ENCODE results near the gene LARGE2. TPM values are rescaled to one million over a fixed set of nuclear protein-coding genes. Genes with fewer than 3 reads are reported as not detected.

LARGE2 gene
- total and polyA plus RNA-seq, 2 experiments from 2014 or later: not detected

DNA sequence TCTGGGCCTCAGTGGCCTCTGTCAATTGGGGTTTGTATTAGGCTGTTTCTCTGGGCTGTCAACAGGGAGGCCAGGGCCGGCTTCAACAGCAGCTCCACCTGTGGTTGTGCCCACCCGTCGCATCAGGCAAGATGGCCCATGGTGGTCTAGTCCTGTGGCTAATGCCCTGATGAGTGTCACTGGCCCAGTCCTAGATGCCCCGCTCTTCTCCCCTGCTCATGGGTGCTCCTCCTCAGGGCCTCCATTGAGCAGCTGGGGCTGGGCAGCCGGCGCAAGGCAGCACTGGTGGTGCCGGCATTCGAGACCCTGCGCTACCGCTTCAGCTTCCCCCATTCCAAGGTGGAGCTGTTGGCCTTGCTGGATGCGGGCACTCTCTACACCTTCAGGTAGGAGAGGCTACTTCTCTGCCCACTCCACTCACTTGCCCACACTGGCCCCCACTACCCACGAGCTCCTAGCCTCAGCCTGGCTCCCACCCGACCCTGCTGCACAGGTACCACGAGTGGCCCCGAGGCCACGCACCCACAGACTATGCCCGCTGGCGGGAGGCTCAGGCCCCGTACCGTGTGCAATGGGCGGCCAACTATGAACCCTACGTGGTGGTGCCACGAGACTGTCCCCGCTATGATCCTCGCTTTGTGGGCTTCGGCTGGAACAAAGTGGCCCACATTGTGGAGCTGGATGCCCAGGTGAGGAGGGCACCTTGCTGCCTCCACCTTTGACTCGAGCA, 5.4 kb downstream of the LARGE2 start:
- WGBS, 2 experiments (ENCODE audit: low coverage in 1 of 2, low lambda C conversion rate in 2 of 2, missing lambda C conversion rate in 2 of 2): 82 to 86% methylated on average over 27 of the region's 27 CpGs
- Histone ChIP-seq H3K9ac (no peak overlapping the region), H3K36me3 (ENCODE audit: low read depth) (no peaks in the 10 kb centered on the region), H2AFZ (no peak overlapping the region), H3K4me1 (ENCODE audit: insufficient read depth) (no peaks in the 10 kb centered on the region), H3K9me3 (ENCODE audit: low read depth) (no peaks in the 10 kb centered on the region), H3K9me2 (ENCODE audit: insufficient read depth) (no peaks in the 10 kb centered on the region), H3K4me2 (ENCODE audit: unreplicated experiment) (no peak overlapping the region), H3K79me2 (ENCODE audit: insufficient read depth) (no peaks in the 10 kb centered on the region), H3K27me3 (replicated peaks; ENCODE audit: insufficient read depth) (peaks cover 7% of the 10 kb centered on the region), H4K20me1 (ENCODE audit: insufficient read depth) (no peaks in the 10 kb centered on the region), H3F3A (ENCODE audit: insufficient read depth) (no peaks in the 10 kb centered on the region), H3K27ac (no peak overlapping the region), H3K4me3 (no peak overlapping the region)
- in situ Hi-C loops (cut with MboI): no loop called here
- no peak for DNase-seq
- TF ChIP-seq EZH2phosphoT487 (IDR thresholded peaks at IDR 0.05; ENCODE audit: insufficient read depth, low read depth): no peak
- TF ChIP-seq EZH2 (IDR thresholded peaks at IDR 0.05; ENCODE audit: insufficient read depth, poor library complexity, severe bottlenecking): no peak

DNA sequence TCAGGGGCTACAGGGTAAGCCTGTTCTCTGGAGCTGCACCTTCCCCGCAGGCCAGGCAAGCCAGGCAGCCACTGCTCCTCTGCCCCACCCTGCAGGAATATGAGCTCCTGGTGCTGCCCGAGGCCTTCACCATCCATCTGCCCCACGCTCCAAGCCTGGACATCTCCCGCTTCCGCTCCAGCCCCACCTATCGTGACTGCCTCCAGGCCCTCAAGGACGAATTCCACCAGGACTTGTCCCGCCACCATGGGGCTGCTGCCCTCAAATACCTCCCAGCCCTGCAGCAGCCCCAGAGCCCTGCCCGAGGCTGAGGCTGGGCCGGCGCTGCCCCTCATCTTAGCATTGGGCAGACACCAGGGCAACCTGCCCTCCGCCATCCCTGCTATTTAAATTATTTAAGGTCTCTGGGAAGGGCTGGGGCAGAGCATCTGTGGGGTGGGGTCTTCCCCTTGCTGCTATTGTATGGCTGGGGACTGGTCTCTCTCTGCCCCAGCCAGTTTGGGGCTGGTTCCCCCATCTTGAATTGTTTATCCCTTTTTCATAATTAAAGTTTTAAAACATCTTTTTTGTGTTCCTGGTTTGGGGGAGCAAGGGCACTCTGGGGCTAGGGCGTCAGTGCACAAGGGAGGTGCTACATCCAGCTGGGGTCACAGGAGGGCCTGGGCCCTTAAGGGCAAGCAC, 6.2 kb downstream of the LARGE2 start:
- no peak overlapping the region for H3K4me2 ChIP-seq (ENCODE audit: unreplicated experiment)
- no peak overlapping the region for H3K4me3 ChIP-seq
- DNase-seq: no peak
- H3K36me3 ChIP-seq (ENCODE audit: low read depth): no peaks in the 10 kb centered on the region
- no peaks in the 10 kb centered on the region for H3K9me2 ChIP-seq (ENCODE audit: insufficient read depth)
- in situ Hi-C loops (cut with MboI): no loop called here
- no peaks in the 10 kb centered on the region for H3K79me2 ChIP-seq (ENCODE audit: insufficient read depth)
- no peak overlapping the region for H2AFZ ChIP-seq
- TF ChIP-seq EZH2 (IDR thresholded peaks at IDR 0.05; ENCODE audit: insufficient read depth, poor library complexity, severe bottlenecking) (no peak), EZH2phosphoT487 (IDR thresholded peaks at IDR 0.05; ENCODE audit: insufficient read depth, low read depth) (no peak)
- no peak overlapping the region for H3K27ac ChIP-seq
- no peaks in the 10 kb centered on the region for H4K20me1 ChIP-seq (ENCODE audit: insufficient read depth)
- 80 to 82% methylated on average over 13 of the region's 13 CpGs for WGBS, 2 experiments (ENCODE audit: low coverage in 1 of 2, low lambda C conversion rate in 2 of 2, missing lambda C conversion rate in 2 of 2)
- no peaks in the 10 kb centered on the region for H3K4me1 ChIP-seq (ENCODE audit: insufficient read depth)
- H3K9ac ChIP-seq: no peak overlapping the region
- H3K9me3 ChIP-seq (ENCODE audit: low read depth): no peaks in the 10 kb centered on the region
- H3K27me3 ChIP-seq (replicated peaks; ENCODE audit: insufficient read depth): no peaks in the 10 kb centered on the region
- H3F3A ChIP-seq (ENCODE audit: insufficient read depth): no peaks in the 10 kb centered on the region

DNA sequence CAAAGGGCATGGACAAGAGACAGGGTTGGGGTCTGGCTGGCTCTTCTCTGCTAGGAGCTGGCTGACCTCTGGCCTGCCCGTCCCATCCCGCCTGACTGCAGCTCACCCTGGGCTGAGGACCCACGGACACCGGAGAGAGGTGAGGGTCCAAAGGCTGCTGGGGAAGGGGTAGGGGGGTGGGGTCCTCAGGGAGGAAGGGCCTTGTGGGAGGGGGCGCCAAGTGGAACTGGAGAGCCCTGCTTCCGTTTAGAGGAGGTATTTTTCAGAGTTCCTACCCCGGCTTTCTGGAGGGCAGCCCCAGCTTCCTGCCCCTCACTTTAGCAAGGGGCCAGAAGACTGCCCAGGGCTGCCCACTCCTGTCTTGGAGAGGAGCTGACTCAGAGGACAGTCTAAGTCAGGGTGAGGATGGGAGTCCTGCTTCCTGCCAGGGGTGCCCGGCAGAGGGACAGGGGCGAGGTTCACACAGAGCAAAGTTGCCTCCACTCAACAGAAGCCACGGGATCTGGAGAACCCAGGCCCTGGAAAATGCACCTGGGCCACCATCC, 7.1 kb downstream of the LARGE2 start:
- Histone ChIP-seq H3F3A (ENCODE audit: insufficient read depth) (no peaks in the 10 kb centered on the region), H4K20me1 (ENCODE audit: insufficient read depth) (no peaks in the 10 kb centered on the region), H3K9ac (no peak overlapping the region), H3K4me2 (ENCODE audit: unreplicated experiment) (no peak overlapping the region), H3K9me2 (ENCODE audit: insufficient read depth) (no peaks in the 10 kb centered on the region), H3K9me3 (ENCODE audit: low read depth) (no peaks in the 10 kb centered on the region), H3K4me1 (ENCODE audit: insufficient read depth) (no peaks in the 10 kb centered on the region), H3K79me2 (ENCODE audit: insufficient read depth) (no peaks in the 10 kb centered on the region), H3K36me3 (ENCODE audit: low read depth) (no peaks in the 10 kb centered on the region), H3K4me3 (no peak overlapping the region), H3K27ac (no peak overlapping the region), H3K27me3 (replicated peaks; ENCODE audit: insufficient read depth) (no peaks in the 10 kb centered on the region), H2AFZ (no peak overlapping the region)
- DNase-seq: peak; percentile 40
- TF ChIP-seq EZH2 (IDR thresholded peaks at IDR 0.05; ENCODE audit: insufficient read depth, poor library complexity, severe bottlenecking) (no peak), EZH2phosphoT487 (IDR thresholded peaks at IDR 0.05; ENCODE audit: insufficient read depth, low read depth) (no peak)
- 82 to 92% methylated on average over 9 to 10 of the region's 10 CpGs for WGBS, 2 experiments (ENCODE audit: low coverage in 1 of 2, low lambda C conversion rate in 2 of 2, missing lambda C conversion rate in 2 of 2)
- in situ Hi-C loops (cut with MboI): no loop called here

DNA sequence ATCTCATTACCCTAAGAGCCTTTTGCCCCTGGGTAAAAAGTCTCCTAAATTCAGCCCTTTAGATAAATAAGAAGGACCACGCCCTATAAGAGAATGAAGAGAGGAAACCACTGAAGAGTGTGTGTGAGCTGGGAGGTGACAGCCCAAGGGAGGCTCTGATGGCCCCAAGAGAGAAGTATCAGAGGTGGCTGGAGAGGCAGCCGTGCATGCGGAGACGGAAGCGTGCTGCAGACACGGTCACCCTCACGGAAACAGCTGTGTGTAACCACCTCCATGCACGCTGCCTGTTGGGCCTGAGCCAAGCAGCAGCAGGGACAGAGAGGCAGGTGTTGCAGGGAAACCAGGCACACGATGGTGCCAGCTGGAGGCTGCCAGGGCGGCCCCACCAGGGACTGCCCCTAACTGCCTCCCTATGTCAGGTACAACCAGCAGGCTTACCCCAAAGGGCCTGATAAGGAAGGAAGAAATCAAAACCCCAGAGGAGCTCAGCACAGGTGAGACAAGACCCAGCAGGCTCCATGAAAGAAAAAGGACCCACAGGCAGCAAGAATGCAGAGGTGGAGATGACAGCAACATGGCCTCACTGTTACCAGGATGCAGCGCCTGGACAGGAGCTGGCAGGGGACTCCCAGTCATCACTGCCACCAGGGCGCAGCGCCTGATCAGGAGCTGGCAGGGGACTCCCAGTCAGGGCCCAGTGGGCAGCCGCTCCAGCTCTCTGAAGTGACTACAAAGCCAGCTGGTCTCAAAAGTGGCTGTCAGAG, 7.8 kb downstream of the LARGE2 start:
- no peaks in the 10 kb centered on the region for H3K27me3 ChIP-seq (replicated peaks; ENCODE audit: insufficient read depth)
- H3K4me1 ChIP-seq (ENCODE audit: insufficient read depth): no peaks in the 10 kb centered on the region
- H3K4me3 ChIP-seq: no peak overlapping the region
- in situ Hi-C loops (cut with MboI): no loop called here
- no peaks in the 10 kb centered on the region for H3K79me2 ChIP-seq (ENCODE audit: insufficient read depth)
- 81 to 85% methylated on average over 14 of the region's 14 CpGs for WGBS, 2 experiments (ENCODE audit: low coverage in 1 of 2, low lambda C conversion rate in 2 of 2, missing lambda C conversion rate in 2 of 2)
- DNase-seq: no peak
- no peaks in the 10 kb centered on the region for H3K9me2 ChIP-seq (ENCODE audit: insufficient read depth)
- H4K20me1 ChIP-seq (ENCODE audit: insufficient read depth): no peaks in the 10 kb centered on the region
- H3K27ac ChIP-seq: no peak overlapping the region
- no peaks in the 10 kb centered on the region for H3K9me3 ChIP-seq (ENCODE audit: low read depth)
- peaks cover 3% of the 10 kb centered on the region; the same call in 1 of the 2 replicates for H3K36me3 ChIP-seq (ENCODE audit: low read depth)
- H2AFZ ChIP-seq: no peak overlapping the region
- H3F3A ChIP-seq (ENCODE audit: insufficient read depth): no peaks in the 10 kb centered on the region
- no peak overlapping the region for H3K4me2 ChIP-seq (ENCODE audit: unreplicated experiment)
- H3K9ac ChIP-seq: no peak overlapping the region
- no peak for TF ChIP-seq EZH2 (IDR thresholded peaks at IDR 0.05; ENCODE audit: insufficient read depth, poor library complexity, severe bottlenecking)
- no peak for TF ChIP-seq EZH2phosphoT487 (IDR thresholded peaks at IDR 0.05; ENCODE audit: insufficient read depth, low read depth)

Measured in GM23248 (cell line).